Heart left ventricle (tissue), 13 donors: ENCODE data around the gene KLHDC9.

Source experiments
- POLR2A ChIP-seq, 2 donors: fragments of 450-650 bp; IDR thresholded peaks; one replicate each; pipeline ENCODE4 v1.6.1; 2017; ENCODE audit warnings: antibody characterized with exemption in 2 of 2, mild to moderate bottlenecking in 2 of 2, moderate library complexity in 2 of 2
- TF ChIP-seq, protein P1 (sequence below), 12 donors: fragments of 200-600 bp; sonication (generic) in 4 of 12; IDR thresholded peaks; one replicate each; pipeline versions ENCODE4 v1.5.0 to v1.8.0; 2018 to 2022; ENCODE audit warnings: antibody characterized with exemption in 12 of 12, mild to moderate bottlenecking in 5 of 12
- donor health status: ischemic (EF 13 %, LVEDD 7.1; RV severe dilation, severe dysfunction).
- donor health status: DM: no; HTN: yes; CAD: no.
- donor health status: DM: no; HTN: no; CAD: no.
- donor health status: ischemic (EF 25% LVEDD 6.9; RV normal size, moderate dysfunction).
- donor health status: ischemic (EF 25% LVEDD 5.7; RV mildly dilated, moderate dysfunction).
- donor health status: ischemic (EF 35%, LVEDD 5.7; RV mildly dilated, moderate dysfunction).
- donor health status: nonischemic (EF 11% LVEDD 7.7; RV severe dilation, severe dysfunction).
- donor health status: DM: yes; HTN: yes; CAD: no.
- donor health status: PGD.
- donor health status: ischemic (EF 29% LVEDD 5.4; RV normal size, mild dysfunction).
- donor health status: nonischemic (EF 23%, LVEDD 6.1; RV moderate dilation, normal function).

- TF ChIP-seq, protein P1, sequence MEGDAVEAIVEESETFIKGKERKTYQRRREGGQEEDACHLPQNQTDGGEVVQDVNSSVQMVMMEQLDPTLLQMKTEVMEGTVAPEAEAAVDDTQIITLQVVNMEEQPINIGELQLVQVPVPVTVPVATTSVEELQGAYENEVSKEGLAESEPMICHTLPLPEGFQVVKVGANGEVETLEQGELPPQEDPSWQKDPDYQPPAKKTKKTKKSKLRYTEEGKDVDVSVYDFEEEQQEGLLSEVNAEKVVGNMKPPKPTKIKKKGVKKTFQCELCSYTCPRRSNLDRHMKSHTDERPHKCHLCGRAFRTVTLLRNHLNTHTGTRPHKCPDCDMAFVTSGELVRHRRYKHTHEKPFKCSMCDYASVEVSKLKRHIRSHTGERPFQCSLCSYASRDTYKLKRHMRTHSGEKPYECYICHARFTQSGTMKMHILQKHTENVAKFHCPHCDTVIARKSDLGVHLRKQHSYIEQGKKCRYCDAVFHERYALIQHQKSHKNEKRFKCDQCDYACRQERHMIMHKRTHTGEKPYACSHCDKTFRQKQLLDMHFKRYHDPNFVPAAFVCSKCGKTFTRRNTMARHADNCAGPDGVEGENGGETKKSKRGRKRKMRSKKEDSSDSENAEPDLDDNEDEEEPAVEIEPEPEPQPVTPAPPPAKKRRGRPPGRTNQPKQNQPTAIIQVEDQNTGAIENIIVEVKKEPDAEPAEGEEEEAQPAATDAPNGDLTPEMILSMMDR (IDR thresholded peaks at IDR 0.05) = no peak
- TF ChIP-seq POLR2A (IDR thresholded peaks at IDR 0.05) = no peak
Observed at GRCh38 chr1:161121834-161122233, 23.7 kb downstream of the KLHDC9 start.
